HUDEP-2 (cell line): ENCODE measurements around the gene DNAH3.

Source experiments
- DNase-seq, 76 experiments: peaks; one replicate each; lab custom pipeline; 2025; ENCODE audit not compliant: unreplicated experiment in 76 of 76; lab: John Stamatoyannopoulos, UW

Gene DNAH3

DNA sequence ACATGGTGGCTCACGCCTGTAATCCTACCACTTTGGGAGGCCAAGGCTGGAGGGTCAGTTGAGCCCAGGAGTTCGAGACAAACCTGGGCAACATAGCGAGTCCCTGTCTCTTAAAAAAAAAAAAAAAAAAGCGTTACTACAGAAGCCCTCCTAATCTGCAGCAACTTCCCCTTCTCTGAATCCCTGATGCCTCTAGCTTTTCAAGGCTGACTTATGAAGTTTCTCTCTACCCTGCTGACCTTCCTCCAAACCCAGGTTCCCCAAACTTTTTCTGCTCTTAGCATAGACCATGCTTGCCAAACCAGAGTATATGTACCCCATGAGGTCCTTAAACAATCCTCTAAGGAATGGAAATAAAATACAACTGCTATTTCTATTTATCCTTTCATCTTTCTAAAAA lies 233.7 kb downstream of the DNAH3 start:
- no peak for DNase-seq

DNA sequence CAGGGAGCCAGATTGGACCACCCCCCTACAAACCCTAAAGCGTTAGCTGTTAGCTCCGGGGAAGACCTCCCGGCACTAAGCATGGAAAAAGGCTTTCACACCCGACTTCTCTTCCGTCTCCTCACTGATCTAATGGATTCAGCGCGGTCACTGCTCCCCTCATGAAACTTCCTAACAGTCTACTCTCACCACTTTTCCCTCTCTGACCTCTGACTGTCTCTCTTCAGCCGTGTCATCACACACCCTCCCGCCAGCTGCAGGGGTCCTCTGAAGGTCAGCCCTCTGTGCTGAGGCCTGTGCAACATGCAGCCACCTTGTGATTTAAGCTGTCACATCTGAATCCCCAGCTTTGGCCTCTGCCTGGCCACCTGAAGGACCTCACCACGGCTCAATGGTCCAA lies 234.4 kb downstream of the DNAH3 start:
- DNase-seq = no peak

- no peak for DNase-seq
Measured at GRCh38 chr16:20911361-20911760, 239.3 kb downstream of the DNAH3 start.

GRCh38 chr16:20910781-20911321 lies 239.8 kb downstream of the DNAH3 start:
- no peak for DNase-seq

DNA sequence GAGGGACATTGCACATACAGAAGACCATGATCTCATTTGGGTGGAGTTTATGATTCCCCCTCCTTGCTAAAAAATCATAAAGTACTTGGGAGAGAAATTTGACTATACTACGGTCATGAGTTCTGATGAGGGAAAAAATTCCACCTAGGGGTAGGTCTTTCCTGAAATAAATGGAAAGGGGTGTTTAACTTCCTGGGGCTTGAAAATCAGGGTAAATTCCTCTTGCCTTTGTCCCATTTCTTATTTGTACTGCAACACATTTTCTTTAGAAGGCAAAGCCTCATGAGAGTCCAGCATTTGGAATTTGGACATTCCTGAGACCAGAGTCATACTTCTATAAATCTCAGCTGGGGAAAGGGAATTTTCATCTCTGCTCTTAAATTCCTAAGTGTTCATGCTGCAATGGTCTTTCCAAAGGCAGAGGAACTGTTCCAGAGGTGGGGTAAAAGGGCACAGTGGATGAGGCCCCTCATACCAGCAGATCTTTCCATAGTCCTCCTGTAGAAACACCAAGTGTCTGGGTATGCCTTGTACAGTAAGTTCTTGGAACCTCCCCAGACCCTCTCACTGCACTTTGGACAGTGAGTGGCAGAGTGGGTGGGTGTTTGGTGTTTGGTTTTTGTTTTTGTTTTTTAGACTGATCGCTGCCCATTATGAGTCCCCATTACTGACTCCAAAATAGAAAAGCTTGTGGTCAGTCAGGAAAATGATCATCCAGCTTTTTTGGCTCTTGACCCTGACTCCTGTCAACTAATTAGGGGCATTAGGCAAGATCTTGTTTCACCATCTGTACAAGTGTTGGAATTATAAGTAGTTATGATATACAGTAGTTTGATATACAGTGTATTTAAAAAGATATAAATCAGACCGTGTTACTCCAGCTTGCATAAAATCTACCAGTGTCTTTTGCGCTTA lies 244.0 kb downstream of the DNAH3 start:
- no peak for DNase-seq

GRCh38 chr16:20905576-20905975 lies 245.1 kb downstream of the DNAH3 start:
- DNase-seq = no peak

DNA sequence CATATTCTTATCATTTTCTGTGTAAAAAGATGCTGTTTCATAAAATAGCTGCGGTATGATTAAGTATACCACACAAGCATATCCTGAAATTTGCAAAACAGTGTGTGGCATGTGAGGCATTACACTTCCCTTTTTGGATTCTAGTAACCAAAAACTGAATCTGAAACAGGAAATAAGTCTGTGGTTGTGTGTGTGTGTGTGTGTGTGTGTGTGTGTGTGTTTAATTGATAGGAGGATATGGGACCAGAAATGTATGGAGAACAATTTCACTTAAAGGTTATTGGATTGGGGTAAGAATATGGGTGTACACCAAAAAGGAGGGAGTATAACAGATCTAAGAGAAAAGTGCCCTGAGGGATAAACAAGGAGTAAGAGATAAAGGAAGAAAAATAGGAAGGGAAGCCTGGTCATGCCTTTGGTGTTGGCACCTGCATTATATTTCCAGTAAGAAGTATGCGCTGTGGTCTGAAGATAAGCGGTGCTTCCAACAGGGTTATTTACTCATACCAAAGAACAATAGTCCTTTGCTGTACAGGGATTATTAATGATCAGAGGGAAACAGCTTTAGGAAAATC lies 246.1 kb downstream of the DNAH3 start:
- peak in 23 of 76 experiments; percentile 2 to 67 (median 24) for DNase-seq

- DNase-seq = no peak
Measured at GRCh38 chr16:20903899-20904506, 246.6 kb downstream of the DNAH3 start.

- DNase-seq = no peak
Measured at GRCh38 chr16:20903116-20903898, 247.3 kb downstream of the DNAH3 start.

DNA sequence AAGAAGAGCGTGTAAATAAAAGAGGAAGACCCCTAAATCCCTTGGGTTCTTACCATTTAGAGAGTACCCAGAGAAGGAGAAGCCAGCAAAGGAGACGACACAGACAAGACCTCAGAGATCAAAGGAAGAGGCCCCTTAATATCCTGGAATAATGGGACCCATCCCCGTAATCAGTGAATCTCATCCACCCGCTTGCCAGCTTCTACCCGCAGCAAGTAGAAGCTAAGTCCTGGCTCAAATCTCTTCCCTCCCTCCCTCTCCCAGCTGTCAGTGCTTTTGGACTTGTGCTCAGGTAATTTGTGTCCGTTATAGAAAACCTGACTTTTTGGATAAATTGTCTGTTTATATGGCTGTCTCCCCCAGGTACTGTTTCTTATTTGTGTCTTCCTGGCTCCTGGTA lies 248.2 kb downstream of the DNAH3 start:
- no peak for DNase-seq

DNA sequence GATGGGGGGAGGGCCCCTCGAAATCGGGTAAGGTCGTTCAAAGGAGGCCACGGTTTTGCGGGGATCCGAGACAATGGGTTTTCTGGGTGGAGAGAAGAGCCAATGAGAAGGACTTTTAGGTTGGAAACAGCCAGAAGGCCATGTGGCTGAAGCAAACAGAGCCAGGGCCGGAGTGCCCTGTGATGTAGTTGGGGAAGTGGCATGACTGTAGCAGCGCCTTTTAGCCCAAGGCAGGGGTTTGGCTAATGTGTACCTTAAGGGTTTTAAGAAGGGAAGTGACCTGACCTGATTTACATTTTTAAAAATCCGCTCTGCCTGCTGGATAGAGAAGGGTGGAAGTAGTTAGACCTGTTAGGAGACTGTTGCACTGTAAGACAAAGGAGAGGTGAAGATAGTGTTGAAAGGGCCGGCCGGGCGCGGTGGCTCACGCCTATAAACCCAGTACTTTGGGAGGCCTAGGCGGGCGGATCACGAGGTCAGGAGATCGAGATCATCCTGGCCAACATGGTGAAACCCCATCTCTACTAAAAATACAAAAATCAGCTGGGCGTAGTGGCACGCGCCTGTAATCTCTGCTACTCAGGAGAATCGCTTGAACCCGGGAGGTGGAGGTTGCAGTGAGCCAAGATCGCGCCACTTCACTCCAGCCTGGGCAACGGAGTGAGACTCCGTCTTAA lies 249.1 kb downstream of the DNAH3 start:
- peak in 47 of 76 experiments; percentile 4 to 68 (median 25) for DNase-seq

DNA sequence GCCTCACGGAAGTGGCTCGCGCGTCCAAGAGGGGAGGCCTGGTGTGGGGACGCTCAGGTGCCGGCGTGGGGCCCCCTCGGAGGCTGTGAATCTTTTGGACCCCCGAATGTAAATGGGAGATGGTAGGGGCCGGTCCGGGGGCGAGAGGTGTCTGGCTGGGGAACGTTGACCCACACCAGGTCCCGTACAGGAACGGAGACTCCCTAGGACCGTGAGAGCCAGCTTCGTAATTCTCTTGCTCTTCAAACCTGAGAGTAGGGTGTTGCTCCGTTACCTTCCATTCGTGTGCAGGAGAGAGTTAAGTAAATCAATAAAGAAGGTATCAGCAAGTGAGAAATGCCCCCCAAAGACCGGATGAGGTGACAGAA lies 249.6 kb downstream of the DNAH3 start:
- DNase-seq = peak in 3 of 76 experiments; percentile 31 to 38 (median 37)

GRCh38 chr16:20900299-20901067 lies 250.2 kb downstream of the DNAH3 start, which contains the start of the genes DCUN1D3 and LYRM1:
DCUN1D3 (minus strand) TSS chr16:20900358; CDS start chr16:20862538, 37,820 bp downstream.
LYRM1 (plus strand) TSS chr16:20900771; CDS start chr16:20915556, 14,785 bp downstream.
- peak; percentile 52 to 96 (median 89) for DNase-seq

DNA sequence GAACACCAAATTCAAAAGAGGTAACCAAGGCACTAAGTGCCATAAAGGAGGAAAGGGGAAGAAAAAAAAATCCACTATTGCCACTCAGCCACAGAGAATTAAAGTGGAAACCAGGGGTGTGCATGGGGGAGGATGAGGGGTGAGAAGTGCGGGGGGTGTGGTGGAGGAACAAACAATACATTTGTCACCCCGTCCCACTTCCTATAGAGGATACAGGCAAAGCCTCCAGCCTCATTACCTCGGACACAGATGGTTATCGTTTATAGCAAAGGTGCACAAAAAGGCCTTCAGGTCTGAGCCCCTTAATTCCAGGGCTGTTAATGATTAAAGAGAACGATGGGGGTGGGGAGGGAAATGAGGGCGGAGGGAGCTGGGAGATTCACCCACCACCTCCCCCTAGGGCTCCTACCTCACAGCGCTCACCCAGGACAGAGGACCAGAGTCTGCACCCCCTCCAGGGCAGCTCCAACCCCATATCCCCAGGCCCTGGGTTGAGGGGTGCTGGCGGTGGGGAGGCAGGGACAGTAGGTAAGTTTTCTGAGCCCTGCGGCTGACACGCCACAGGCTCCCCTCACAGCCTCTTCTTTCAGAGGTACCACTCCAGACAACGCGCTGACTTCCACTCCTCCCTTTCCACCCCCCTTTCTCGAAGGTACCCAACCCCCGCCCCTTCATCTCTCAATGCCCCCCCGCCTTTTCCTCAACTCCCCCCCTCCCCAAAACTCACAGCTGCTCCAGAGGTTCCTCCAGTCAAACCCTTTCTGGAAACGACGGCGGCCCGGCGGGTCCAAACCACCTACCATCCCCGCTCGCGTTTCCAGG lies 251.0 kb downstream of the DNAH3 start:
- no peak for DNase-seq

DNA sequence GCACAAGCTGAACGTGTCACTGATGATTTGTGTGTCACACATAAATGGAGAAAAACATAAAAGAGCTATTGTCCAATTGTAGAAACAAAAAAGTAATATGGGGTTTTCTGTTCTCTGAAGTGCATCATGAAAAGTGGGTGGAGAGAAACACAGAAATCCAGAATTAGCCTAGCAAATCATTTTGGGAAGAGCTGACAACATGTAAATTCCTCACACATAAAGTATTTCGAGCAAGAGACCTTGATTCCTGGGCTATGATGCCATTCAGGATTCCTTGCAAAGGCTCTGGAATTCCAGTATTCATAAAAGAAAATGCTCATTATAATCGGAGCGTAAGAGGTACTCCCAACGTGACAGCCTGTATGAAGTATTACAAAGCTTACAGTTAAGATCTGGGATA lies 251.6 kb downstream of the DNAH3 start:
- DNase-seq = no peak

DNA sequence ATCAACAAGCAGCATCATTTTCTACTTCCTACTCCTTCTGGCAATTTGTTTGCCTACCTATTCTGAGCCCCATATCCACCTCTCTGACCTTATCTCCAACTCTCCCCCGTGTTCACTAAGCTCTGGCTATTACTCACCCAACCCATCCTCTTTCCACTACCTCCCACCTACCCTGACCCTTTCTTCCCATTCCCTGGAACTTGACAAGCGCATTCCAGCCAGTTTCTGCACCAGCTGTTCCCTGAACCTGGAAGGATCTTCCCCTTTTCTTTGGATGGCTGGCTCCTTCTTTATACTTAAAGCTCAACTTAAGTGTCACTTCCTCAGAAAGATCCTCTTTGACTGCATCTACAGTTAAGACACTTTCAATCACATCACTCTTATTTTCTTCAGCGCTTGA lies 252.7 kb downstream of the DNAH3 start:
- no peak for DNase-seq

GRCh38 chr16:20897253-20897897 lies 253.3 kb downstream of the DNAH3 start:
- peak in 2 of 76 experiments; percentile 7 to 24 for DNase-seq

- DNase-seq = no peak
Measured at GRCh38 chr16:20894388-20894787, 256.3 kb downstream of the DNAH3 start.
